ENCODE results near the gene PRKCZ. TPM values are rescaled to one million over a fixed set of nuclear protein-coding genes. Genes with fewer than 3 reads are reported as not detected.

Gene PRKCZ
- total RNA-seq, 1 donor = 2.6 TPM

- H3K4me3 ChIP-seq (ENCODE audit: low read depth, low read length) = no peak overlapping the region
- no peak for DNase-seq (ENCODE audit: low read depth)
- no peak for TF ChIP-seq CTCF (IDR thresholded peaks at IDR 0.05; ENCODE audit: insufficient read depth, low read depth, low read length)
Observed at GRCh38 chr1:2031546-2032540, 18.4 kb upstream of the PRKCZ start.

GRCh38 chr1:2032737-2033136 lies 17.5 kb upstream of the PRKCZ start:
- DNase-seq (ENCODE audit: low read depth) = no peak
- no peak overlapping the region for H3K4me3 ChIP-seq (ENCODE audit: low read depth, low read length)
- TF ChIP-seq CTCF (IDR thresholded peaks at IDR 0.05; ENCODE audit: insufficient read depth, low read depth, low read length) = no peak

- DNase-seq (ENCODE audit: low read depth) = no peak
- no peak for TF ChIP-seq CTCF (IDR thresholded peaks at IDR 0.05; ENCODE audit: insufficient read depth, low read depth, low read length)
- no peak overlapping the region for H3K4me3 ChIP-seq (ENCODE audit: low read depth, low read length)
Observed at GRCh38 chr1:2033165-2033564, 17.0 kb upstream of the PRKCZ start.

- H3K4me3 ChIP-seq (ENCODE audit: low read depth, low read length) = no peak overlapping the region
- TF ChIP-seq CTCF (IDR thresholded peaks at IDR 0.05; ENCODE audit: insufficient read depth, low read depth, low read length) = no peak
- no peak for DNase-seq (ENCODE audit: low read depth)
Observed at GRCh38 chr1:2036287-2036686, 13.9 kb upstream of the PRKCZ start.

GRCh38 chr1:2037314-2037979 lies 12.8 kb upstream of the PRKCZ start:
- no peak for DNase-seq (ENCODE audit: low read depth)
- TF ChIP-seq CTCF (IDR thresholded peaks at IDR 0.05; ENCODE audit: insufficient read depth, low read depth, low read length) = no peak
- H3K4me3 ChIP-seq (ENCODE audit: low read depth, low read length) = no peak overlapping the region

DNA sequence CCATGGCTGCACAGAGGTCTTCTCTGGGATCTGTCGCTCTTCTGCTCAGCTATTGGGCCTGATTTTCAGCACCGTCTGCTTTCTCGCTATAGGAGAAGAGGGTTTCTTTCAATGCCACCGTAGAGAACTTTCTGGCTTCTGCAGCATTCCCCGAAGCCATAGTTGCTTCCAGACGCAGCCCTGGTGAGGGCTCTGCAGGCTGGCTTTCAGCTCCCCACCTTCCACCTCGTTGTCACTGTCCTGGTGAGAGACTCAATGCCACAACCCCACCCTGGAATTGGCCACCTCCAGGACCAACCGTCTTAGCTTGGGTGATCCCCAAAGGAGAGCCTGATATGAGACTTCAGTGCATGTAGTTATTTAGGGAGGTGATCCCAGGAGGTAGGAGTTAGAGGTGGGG lies 12.0 kb upstream of the PRKCZ start:
- no peak for TF ChIP-seq CTCF (IDR thresholded peaks at IDR 0.05; ENCODE audit: insufficient read depth, low read depth, low read length)
- no peak for DNase-seq (ENCODE audit: low read depth)

More for the DNA sequence above, 12.0 kb upstream of the PRKCZ start:
- no peak overlapping the region for H3K4me3 ChIP-seq (ENCODE audit: low read depth, low read length)

Measured in fibroblast of villous mesenchyme (primary cell).